Measurements from ENCODE around the gene SERHL2. TPM values are rescaled to one million over a fixed set of nuclear protein-coding genes. Genes with fewer than 3 reads are reported as not detected.

SERHL2 gene
- total RNA-seq, 1 donor from 2014 or later: 2.8 TPM

DNA sequence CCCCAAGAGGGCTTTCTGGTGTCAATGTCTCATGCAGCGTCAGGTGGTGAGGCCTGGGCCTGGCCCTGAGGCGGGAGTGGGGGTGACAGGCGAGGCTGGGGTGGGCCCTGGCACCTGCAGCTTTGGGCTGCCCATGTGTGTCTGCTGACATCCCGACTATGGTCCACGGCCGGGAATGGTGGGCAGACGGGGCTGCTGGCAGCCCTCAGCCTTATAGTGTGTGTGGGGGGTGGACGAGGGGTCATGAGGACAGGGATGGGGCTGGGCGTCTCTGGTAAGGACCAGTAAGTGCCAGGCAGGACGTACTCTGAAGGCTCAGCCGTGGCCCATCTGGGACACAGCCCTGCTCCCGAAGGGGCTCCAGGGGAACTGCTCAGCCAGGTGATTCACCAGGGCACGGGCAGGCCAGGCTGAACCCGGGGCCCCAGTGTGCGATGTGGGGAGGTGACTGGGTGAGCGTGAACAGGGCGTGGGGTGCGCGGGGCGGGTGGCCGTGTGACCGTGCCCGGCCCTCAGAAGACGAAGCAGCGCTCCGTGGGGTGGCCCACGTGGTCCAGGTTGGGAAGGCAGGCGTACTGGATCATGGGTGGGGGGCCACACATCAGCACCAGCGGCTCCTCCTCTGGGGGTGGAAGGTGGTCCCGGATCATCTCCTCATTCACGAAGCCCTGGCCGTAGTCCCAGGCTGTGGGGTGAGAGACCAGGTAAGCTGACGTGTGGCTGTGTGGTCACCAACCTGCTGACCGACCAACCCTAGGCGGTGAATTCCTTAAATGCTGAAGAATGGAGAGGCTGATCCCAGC is 65.7 kb downstream of the SERHL2 start:
- H3K27me3 Mint-ChIP-seq: no peaks in the 10 kb centered on the region
- no peak overlapping the region for H3K27ac Mint-ChIP-seq
- no peaks in the 10 kb centered on the region for H3K9me3 Mint-ChIP-seq
- peaks cover 3% of the 10 kb centered on the region for H3K36me3 Mint-ChIP-seq
- peaks cover 21% of the 10 kb centered on the region for H3K4me1 Mint-ChIP-seq (ENCODE audit: unreplicated experiment)
- H3K4me3 Mint-ChIP-seq: no peak overlapping the region
- TF ChIP-seq, protein P1, sequence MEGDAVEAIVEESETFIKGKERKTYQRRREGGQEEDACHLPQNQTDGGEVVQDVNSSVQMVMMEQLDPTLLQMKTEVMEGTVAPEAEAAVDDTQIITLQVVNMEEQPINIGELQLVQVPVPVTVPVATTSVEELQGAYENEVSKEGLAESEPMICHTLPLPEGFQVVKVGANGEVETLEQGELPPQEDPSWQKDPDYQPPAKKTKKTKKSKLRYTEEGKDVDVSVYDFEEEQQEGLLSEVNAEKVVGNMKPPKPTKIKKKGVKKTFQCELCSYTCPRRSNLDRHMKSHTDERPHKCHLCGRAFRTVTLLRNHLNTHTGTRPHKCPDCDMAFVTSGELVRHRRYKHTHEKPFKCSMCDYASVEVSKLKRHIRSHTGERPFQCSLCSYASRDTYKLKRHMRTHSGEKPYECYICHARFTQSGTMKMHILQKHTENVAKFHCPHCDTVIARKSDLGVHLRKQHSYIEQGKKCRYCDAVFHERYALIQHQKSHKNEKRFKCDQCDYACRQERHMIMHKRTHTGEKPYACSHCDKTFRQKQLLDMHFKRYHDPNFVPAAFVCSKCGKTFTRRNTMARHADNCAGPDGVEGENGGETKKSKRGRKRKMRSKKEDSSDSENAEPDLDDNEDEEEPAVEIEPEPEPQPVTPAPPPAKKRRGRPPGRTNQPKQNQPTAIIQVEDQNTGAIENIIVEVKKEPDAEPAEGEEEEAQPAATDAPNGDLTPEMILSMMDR (conservative IDR thresholded peaks at IDR 0.05): no peak
- DNase-seq (ENCODE audit: extremely low spot score, unreplicated experiment): no peak

GRCh38 chr22:42620084-42620483 is 66.3 kb downstream of the SERHL2 start:
- no peaks in the 10 kb centered on the region for H3K27me3 Mint-ChIP-seq
- H3K9me3 Mint-ChIP-seq: no peaks in the 10 kb centered on the region
- peaks cover 3% of the 10 kb centered on the region for H3K36me3 Mint-ChIP-seq
- DNase-seq (ENCODE audit: extremely low spot score, unreplicated experiment): no peak
- H3K27ac Mint-ChIP-seq: no peak overlapping the region
- peaks cover 20% of the 10 kb centered on the region for H3K4me1 Mint-ChIP-seq (ENCODE audit: unreplicated experiment)
- H3K4me3 Mint-ChIP-seq: no peak overlapping the region
- TF ChIP-seq, protein P1 (conservative IDR thresholded peaks at IDR 0.05): no peak

DNA sequence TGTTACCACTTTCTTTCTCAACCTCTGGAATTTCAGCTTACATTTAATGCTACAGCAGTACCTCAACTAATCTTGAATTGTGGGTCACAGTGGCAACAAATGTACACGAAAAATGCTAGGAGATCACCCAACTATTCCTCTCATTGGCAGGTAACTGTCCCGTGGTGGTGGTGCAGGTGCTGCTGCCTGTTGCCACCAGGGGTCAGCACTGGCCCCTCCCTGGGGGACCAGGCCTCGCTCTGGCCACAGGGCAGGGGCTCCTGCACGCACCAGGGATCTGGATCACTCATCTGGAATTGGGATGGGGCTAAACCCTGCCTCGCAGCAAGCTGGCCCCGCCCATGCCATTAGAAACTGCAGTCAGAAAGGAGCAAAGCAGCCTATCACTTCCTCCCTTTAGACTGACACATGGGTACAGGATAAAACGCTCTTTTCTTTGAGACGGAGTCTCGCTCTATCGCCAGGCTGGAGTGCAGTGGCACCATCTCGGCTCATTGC is 67.8 kb downstream of the SERHL2 start:
- DNase-seq (ENCODE audit: extremely low spot score, unreplicated experiment): peak; percentile 84
- Mint-ChIP-seq H3K9me3 (no peaks in the 10 kb centered on the region), H3K4me3 (peak overlapping the region; percentile 16), H3K27ac (peak overlapping the region; percentile 54), H3K27me3 (no peaks in the 10 kb centered on the region), H3K4me1 (ENCODE audit: unreplicated experiment) (peaks cover 12% of the 10 kb centered on the region), H3K36me3 (peaks cover 6% of the 10 kb centered on the region)
- TF ChIP-seq, protein P1 (conservative IDR thresholded peaks at IDR 0.05): peak; percentile 95

DNA sequence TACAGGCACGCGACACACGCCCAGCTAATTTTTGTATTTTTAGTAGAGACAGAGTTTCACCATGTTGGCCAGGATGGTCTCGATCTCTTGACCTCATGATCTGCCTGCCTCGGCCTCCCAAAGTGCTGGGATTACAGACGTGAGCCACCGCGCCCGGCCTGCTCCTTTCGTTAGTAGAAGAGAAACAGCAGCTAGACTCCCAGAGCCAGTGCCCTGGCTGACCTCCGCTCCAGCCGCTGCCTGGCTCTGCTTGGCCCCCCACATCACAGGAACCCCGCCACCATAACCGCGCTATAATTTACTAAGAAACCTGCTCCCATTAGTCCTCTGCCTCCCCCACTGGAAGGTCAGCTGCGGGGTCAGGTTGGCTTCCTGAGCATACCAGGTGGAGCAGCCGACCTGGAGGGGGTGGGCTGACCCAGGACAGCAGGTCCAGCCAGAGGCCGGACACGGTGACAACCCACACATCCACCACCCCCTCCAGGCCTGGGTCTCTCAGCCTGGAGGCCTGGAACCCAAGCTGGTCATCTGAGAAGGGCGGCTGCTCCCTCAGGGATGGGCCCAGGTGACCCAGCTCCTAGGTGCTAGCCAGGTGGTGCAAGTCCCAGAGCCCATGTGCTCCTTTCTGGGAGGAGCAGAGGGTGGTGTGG is 68.4 kb downstream of the SERHL2 start:
- no peaks in the 10 kb centered on the region for H3K27me3 Mint-ChIP-seq
- no peak overlapping the region for H3K4me3 Mint-ChIP-seq
- H3K9me3 Mint-ChIP-seq: no peaks in the 10 kb centered on the region
- H3K36me3 Mint-ChIP-seq: peaks cover 8% of the 10 kb centered on the region
- TF ChIP-seq, protein P1 (conservative IDR thresholded peaks at IDR 0.05): no peak
- H3K27ac Mint-ChIP-seq: peak overlapping the region; percentile 54
- no peak for DNase-seq (ENCODE audit: extremely low spot score, unreplicated experiment)
- H3K4me1 Mint-ChIP-seq (ENCODE audit: unreplicated experiment): peaks cover 12% of the 10 kb centered on the region

- Mint-ChIP-seq H3K4me1 (ENCODE audit: unreplicated experiment) (peaks cover 6% of the 10 kb centered on the region), H3K27me3 (no peaks in the 10 kb centered on the region), H3K9me3 (no peaks in the 10 kb centered on the region), H3K27ac (no peak overlapping the region), H3K4me3 (no peak overlapping the region), H3K36me3 (peaks cover 8% of the 10 kb centered on the region)
- no peak for DNase-seq (ENCODE audit: extremely low spot score, unreplicated experiment)
- TF ChIP-seq, protein P1 (conservative IDR thresholded peaks at IDR 0.05): no peak
These were observed 69.6 kb downstream of the SERHL2 start for GRCh38 chr22:42623301-42623751.

Other genes with a start within 250 kb of the SERHL2 start
- gene NFAM1, start 121.6 kb upstream of the SERHL2 start, total RNA-seq (ENCODE audit: low replicate concordance): 0.21 and 0.53 TPM in 2 replicates
- 76.0 and 102 TPM in 2 replicates for gene RRP7A, start 34.2 kb upstream of the SERHL2 start, total RNA-seq (ENCODE audit: low replicate concordance)
- gene POLDIP3, start 60.9 kb downstream of the SERHL2 start, total RNA-seq (ENCODE audit: low replicate concordance): 75.6 and 86.9 TPM in 2 replicates
- gene ATP5MGL, start 86.6 kb downstream of the SERHL2 start, total RNA-seq (ENCODE audit: low replicate concordance): 0.86 and 1.1 TPM in 2 replicates
- 89.3 and 102 TPM in 2 replicates for gene CYB5R3, start 95.4 kb downstream of the SERHL2 start, total RNA-seq (ENCODE audit: low replicate concordance)
- gene A4GALT, start 166.9 kb downstream of the SERHL2 start, total RNA-seq (ENCODE audit: low replicate concordance): 20.2 and 76.3 TPM in 2 replicates

All from type B pancreatic cell (in vitro differentiated cells).